HEK293T (cell line): Measurements from ENCODE around the gene SUGT1.
"Not testable (repeated sequence)": the region's sequence is repeated elsewhere in the genome, so short reads cannot be mapped to it uniquely, and the experiment has no call there.

Experiments
- CTCF ChIA-PET: fragments of 350-600 bp; formaldehyde crosslinking; extraction: SDS; loops from one replicate; lab custom pipeline; 2021; ENCODE audit warnings: antibody characterized with exemption, inconsistent platforms; lab: Yijun Ruan, JAX
- POLR2A ChIA-PET: fragments of 350-600 bp; formaldehyde crosslinking; extraction: SDS; loops from one replicate; lab custom pipeline; 2020; ENCODE audit warnings: antibody characterized with exemption, inconsistent platforms; lab: Yijun Ruan, JAX
- DNase-seq: peaks from one replicate; pipeline ENCODE4 v3.0.0; 2012; ENCODE audit warnings: mixed read lengths; ENCODE audit errors: extremely low spot score
- ARNT ChIP-seq: fragments of 450-650 bp; IDR thresholded peaks from 2 replicates; pipeline ENCODE4 v1.6.1; 2017; ENCODE audit warnings: mild to moderate bottlenecking
- BHLHE40 ChIP-seq: fragments of 450-650 bp; IDR thresholded peaks from 2 replicates; pipeline ENCODE4 v1.6.1; 2016; ENCODE audit warnings: mild to moderate bottlenecking, moderate library complexity, borderline replicate concordance
- CTBP1 ChIP-seq: fragments of 450-650 bp; IDR thresholded peaks from 2 replicates; pipeline ENCODE4 v1.6.1; 2016; ENCODE audit warnings: borderline replicate concordance
- ELF4 ChIP-seq: fragments of 450-650 bp; IDR thresholded peaks from 2 replicates; pipeline ENCODE4 v1.6.1; 2017; ENCODE audit warnings: antibody characterized with exemption
- FOXA1 ChIP-seq: fragments of 450-650 bp; IDR thresholded peaks from 2 replicates; pipeline ENCODE4 v1.6.1; 2016; ENCODE audit warnings: mild to moderate bottlenecking
- FOXK2 ChIP-seq: fragments of 450-650 bp; IDR thresholded peaks from 2 replicates; pipeline ENCODE4 v1.6.1; 2016; ENCODE audit warnings: mild to moderate bottlenecking
- FOXM1 ChIP-seq: fragments of 450-650 bp; IDR thresholded peaks from 2 replicates; pipeline ENCODE4 v1.6.1; 2017; ENCODE audit warnings: mild to moderate bottlenecking, borderline replicate concordance
- HDGF ChIP-seq: fragments of 450-650 bp; IDR thresholded peaks from 2 replicates; pipeline ENCODE4 v1.6.1; 2017; ENCODE audit warnings: antibody characterized with exemption, borderline replicate concordance
- LEF1 ChIP-seq: fragments of 450-650 bp; IDR thresholded peaks from 2 replicates; pipeline ENCODE4 v1.6.1; 2017; ENCODE audit warnings: mild to moderate bottlenecking, borderline replicate concordance
- NFRKB ChIP-seq: fragments of 450-650 bp; IDR thresholded peaks from 2 replicates; pipeline ENCODE4 v1.6.1; 2016; ENCODE audit warnings: mild to moderate bottlenecking, moderate library complexity
- SP1 ChIP-seq: fragments of 450-650 bp; IDR thresholded peaks from 2 replicates; pipeline ENCODE4 v1.6.1; 2017
- SUZ12 ChIP-seq: fragments of 450-650 bp; IDR thresholded peaks from 2 replicates; pipeline ENCODE4 v1.6.1; 2016; ENCODE audit warnings: mild to moderate bottlenecking
- TARDBP ChIP-seq: fragments of 450-650 bp; IDR thresholded peaks from 2 replicates; pipeline ENCODE4 v1.6.1; 2016
- ZNF384 ChIP-seq: fragments of 450-650 bp; IDR thresholded peaks from 2 replicates; pipeline ENCODE4 v1.6.1; 2016
- TF ChIP-seq, protein P1 (sequence below): fragments of 450-650 bp; IDR thresholded peaks from 2 replicates; pipeline ENCODE4 v1.6.1; 2016

The SUGT1 gene

DNA sequence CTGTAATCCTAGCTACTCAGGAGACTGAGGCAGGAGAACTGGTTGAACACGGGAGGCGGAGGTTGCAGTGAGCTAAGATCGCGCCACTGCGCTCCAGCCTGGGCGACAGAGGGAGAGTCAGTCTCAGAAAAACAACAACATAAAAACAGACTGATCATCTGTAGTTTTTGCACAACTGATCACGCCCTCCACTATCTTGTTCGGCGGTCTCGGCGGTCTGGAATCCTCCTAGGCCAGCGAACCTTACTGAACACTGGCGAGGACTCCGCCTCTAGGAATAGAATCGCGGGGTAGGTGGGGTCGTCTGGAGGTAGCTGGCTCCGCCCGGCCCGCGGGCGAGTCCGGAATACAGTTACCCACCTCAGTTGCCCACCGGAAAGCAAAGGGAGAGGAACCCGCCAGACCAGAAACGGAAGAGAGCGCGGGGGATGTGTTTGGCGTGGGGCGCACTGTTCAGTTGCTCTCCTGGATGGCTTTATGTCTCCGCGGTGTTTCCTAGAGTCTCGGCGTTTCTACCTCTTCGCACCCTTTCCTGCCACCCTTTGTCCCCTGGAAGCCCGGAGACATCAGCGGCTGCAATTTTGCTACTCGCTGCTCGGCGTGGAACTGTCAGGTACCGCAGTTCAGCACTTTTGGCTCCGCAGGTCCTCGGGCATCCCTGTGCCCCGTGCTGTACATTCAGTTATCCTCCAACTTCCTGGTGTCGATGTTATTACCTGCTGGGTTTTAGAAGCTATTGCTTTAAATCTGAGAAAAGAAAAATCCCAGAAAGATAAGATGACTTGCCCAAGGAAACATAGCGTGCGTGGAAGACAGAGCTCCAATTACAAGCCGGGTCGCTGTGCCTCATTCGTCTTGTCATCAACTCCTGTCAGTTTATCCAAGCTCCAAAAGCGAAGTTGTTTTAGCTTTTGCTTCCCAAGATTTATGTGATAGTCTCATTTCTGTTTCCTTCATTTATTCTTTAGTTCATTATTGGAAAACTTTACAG, 35.3 kb upstream of the SUGT1 start:
- DNase-seq: peak; percentile 85
- CTCF ChIA-PET: interaction anchor here (0.6 to 0.7 kb wide), 3 partner anchors 191 to 654 kb away, joined by 3 read pairs; no protein-coding TSS in a partner anchor
- POLR2A ChIA-PET: interaction anchor here (0.6 to 3.1 kb wide), 8 partner anchors 15 to 294 kb away, joined by 3 to 35 read pairs (median 4); partner anchors contain the start of gene SUGT1

GRCh38 chr13:52631083-52631690, 21.4 kb upstream of the SUGT1 start:
- CTCF ChIA-PET, POLR2A ChIA-PET, DNase-seq: not testable (repeated sequence)

More for the DNA sequence above, 35.3 kb upstream of the SUGT1 start:
- TF ChIP-seq ELF4: peak; percentile 11; the same call in 1 of the 2 replicates
- peak; percentile 82; the same call in 1 of the 2 replicates for TF ChIP-seq CTBP1
- TF ChIP-seq ARNT: no peak

DNA sequence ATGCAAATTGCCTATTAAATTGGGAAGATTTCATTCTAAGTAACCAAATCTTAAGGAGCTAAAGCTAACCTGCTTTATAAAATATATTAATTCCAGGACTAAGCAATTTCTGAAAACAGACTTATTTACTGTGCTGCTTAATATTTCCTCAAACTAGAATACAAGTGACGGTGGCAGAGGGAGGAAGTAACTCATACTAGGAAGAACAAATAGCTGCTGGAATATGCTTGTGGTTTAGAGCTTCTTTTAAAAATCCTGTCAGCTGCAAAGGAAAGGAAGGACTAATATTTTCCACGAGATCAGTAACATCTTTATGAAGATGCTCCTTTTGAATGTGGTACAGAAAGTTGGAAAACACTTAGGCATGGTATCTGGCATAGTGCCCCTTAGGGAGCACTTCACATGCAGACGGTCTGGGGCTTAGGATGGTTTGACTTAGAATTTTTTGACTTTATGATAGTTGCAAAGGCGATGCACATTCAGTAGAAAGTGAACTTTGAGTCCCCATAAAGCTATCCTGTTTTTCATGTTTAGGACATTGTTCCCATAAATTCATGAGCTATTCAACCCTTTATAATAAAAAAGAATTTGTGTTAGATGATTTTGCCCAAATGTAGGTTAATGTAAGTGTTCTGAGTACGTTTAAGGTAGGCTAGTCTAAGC, 13.8 kb upstream of the SUGT1 start:
- CTCF ChIA-PET: interaction anchor here (0.6 to 0.7 kb wide), 2 partner anchors 157 to 166 kb away, joined by 3 to 8 read pairs; no protein-coding TSS in a partner anchor
- no peak for TF ChIP-seq ELF4
- no peak for TF ChIP-seq LEF1
- no peak for TF ChIP-seq FOXA1
- no peak for TF ChIP-seq FOXK2
- no peak for TF ChIP-seq BHLHE40
- no peak for TF ChIP-seq ZNF384
- TF ChIP-seq NFRKB: no peak
- TF ChIP-seq HDGF: no peak
- no peak for TF ChIP-seq TARDBP
- TF ChIP-seq FOXM1: no peak
- TF ChIP-seq SP1: no peak
- no peak for TF ChIP-seq CTBP1
- TF ChIP-seq, protein P1, sequence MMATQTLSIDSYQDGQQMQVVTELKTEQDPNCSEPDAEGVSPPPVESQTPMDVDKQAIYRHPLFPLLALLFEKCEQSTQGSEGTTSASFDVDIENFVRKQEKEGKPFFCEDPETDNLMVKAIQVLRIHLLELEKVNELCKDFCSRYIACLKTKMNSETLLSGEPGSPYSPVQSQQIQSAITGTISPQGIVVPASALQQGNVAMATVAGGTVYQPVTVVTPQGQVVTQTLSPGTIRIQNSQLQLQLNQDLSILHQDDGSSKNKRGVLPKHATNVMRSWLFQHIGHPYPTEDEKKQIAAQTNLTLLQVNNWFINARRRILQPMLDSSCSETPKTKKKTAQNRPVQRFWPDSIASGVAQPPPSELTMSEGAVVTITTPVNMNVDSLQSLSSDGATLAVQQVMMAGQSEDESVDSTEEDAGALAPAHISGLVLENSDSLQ: no peak
- no peak for TF ChIP-seq ARNT
- no peak for DNase-seq
- POLR2A ChIA-PET: no interaction called here

DNA sequence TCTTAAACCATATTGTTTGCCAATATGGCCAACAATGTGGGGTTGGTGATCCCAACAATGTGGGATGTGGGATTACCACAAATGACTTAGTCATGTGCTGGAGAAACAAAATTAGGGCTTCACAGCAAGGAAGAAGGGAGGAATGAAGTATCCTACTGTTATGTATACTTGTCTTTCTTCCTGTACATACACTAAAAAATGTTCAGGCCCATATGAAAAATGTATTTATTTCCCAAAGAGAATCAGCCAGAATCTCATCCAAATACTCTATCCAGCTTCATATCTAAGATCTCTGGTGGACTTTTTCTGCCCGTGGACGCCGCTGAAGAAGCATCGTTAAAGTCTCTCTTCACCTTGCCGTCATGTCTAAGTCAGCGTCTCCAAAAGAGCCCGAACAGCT, 10.5 kb upstream of the SUGT1 start, which contains the start of gene HNRNPA1L2:
HNRNPA1L2 (plus strand) TSS at position 301 of the 400 bp plus-strand sequence; CDS start at position 363, 62 bp downstream.
- no peak for DNase-seq
- ChIA-PET CTCF (no interaction called here), POLR2A (interaction anchor here (1.4 kb wide), 1 partner anchor 10 kb away, joined by 3 read pairs; the partner anchor contains the start of gene SUGT1)
- no peak for TF ChIP-seq NFRKB
- no peak for TF ChIP-seq FOXA1
- TF ChIP-seq FOXK2: no peak
- TF ChIP-seq ELF4: no peak

DNA sequence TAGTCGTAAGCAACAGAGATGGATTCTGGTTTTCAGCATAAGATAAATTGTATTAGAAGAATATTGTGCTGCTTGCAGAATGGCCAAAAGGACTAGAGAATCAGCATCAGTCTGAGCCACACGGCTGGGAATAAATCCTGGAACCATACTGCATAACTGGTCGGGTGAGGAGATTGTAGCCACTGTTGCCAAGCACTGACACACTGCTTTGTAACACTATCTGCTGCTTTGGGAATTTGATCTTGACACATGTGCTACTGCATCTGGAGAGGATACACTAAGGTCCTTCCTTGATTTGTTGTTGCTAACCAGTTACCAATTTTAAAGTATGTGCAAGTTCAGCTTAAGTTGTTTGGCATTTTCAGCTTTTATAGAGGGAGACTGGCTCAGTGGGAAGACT, 8.5 kb upstream of the SUGT1 start:
- TF ChIP-seq, protein P1: no peak
- TF ChIP-seq BHLHE40: no peak
- TF ChIP-seq FOXK2: no peak
- no peak for TF ChIP-seq ELF4
- no peak for TF ChIP-seq SUZ12
- TF ChIP-seq LEF1: no peak
- no peak for TF ChIP-seq FOXM1
- no peak for TF ChIP-seq HDGF
- no peak for TF ChIP-seq NFRKB
- no peak for DNase-seq
- CTCF ChIA-PET: no interaction called here
- POLR2A ChIA-PET: interaction anchor here (1.1 kb wide), 1 partner anchor 9 kb away, joined by 5 read pairs; the partner anchor contains the start of gene SUGT1

DNA sequence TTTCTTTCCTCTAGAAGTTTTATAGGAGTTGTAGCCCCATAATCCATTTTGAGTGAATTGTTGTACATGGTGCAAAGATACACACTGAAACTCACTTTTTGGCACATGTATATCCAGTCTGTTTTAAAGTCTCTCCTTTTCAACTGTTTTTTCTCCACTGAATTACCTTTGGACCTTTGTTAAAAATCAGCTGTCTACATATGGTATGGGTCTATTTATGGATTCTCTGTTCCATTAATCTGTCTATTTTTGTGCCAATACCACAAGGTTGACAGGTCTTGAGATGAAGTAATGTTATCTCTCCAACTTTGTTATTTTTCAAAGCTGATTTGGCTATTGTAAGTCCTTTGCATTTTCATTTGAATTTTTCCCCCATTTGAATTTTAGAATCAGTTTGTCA, 5.7 kb upstream of the SUGT1 start:
- DNase-seq: no peak
- POLR2A ChIA-PET: interaction anchor here (0.6 kb wide), 1 partner anchor 120 kb away, joined by 3 read pairs; no protein-coding TSS in a partner anchor
- CTCF ChIA-PET: no interaction called here
- TF ChIP-seq SUZ12 (no peak), BHLHE40 (no peak), FOXA1 (no peak), ZNF384 (no peak), HDGF (no peak), FOXM1 (no peak), FOXK2 (no peak)
- TF ChIP-seq, protein P1: no peak
